HG03064 (cell line): ENCODE data around the gene AZU1.

Source experiments
- ATAC-seq: cut with Tn5 transposase; IDR thresholded peaks from one replicate; pipeline ENCODE4 v1.9.1; 2021; ENCODE audit warnings: low read depth; ENCODE audit not compliant: unreplicated experiment

The AZU1 gene

DNA sequence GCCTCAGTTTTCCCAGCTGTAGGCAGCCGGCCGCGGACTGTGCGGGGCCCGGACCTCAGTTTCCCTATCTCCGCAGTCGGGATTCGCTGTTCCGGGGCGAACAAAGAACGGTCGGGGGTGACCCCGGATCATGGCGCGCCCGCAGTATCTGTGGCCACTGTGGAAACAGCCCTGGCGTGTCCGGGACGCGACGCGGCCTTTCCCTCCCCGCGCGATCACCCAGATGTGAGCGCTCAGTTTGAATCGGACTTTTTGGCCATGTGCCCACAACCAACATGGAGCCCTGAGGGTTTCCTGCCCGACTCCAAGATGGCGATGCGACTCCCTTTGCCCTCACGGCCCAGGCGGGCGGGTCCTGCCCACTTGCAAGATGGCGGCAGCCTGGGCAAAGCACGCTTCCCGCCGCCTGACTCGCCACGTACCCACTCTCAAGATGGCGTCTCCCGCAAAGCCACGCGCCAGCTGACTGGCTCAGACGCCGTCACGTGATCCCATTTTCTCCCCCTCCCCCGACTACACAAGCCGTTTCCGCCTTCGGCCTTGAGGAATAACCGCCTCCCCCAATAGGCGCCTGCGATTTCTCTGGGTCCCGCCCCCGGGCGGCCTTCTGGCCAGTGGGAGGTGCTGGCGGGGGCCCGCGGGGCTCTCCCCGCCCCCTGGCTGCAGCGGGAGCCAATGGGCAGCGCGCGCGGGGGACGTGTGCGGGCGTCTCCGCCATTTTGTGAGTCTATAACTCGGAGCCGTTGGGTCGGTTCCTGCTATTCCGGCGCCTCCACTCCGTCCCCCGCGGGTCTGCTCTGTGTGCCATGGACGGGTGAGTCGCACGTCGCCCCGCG lies 30.7 kb upstream of the AZU1 start, which contains the start of gene PTBP1:
TSS of gene PTBP1 (plus strand) at position 761 of the 836 bp plus-strand sequence. CDS start at position 807, 46 bp downstream.
- peak; percentile 60 for ATAC-seq

DNA sequence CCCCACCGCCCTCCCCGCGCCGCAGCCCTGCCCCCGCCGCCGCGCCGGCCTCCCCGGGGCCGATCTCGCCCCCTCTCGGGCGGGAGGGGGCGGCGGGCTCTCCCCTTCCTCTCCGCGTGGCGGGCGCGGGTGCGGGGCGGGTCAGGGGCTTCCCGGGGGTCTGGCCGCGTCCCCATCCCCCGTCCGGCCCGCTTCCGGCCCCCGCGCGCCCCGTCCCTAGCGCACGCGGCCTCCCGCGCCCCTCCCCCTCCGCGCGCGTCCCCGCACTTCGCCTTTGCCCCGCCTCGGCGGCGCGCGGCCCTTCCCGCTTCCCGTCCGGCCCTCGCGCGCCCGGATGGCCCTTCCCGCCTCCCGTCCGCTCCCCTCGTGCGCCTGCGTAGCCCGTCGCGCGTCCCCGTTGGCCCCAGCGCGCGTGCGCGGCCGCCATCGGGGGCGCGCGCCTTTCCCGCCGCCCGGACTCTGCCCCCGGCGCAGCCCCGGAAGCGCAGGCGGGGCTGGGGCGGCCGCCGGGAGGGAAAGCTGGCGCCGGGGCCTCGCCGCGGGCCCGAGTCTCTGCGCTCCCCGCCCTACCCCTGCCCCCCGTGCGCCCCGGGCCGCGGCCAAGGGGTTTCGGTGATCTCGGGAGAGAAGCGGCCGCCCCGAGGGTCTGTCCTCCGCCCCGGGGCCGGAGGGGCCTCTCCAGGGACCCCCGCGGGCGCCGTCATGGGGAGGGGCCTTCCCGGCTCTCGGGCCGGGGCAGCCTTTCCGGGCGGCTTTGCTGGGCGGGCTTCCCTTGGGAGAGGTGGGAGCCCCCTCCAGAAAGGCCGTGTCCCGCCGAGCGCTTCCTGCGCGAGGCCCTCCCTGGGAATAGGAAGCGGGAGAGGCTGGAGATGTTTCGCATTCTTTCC lies 29.9 kb upstream of the AZU1 start:
- ATAC-seq = peak; percentile 46

DNA sequence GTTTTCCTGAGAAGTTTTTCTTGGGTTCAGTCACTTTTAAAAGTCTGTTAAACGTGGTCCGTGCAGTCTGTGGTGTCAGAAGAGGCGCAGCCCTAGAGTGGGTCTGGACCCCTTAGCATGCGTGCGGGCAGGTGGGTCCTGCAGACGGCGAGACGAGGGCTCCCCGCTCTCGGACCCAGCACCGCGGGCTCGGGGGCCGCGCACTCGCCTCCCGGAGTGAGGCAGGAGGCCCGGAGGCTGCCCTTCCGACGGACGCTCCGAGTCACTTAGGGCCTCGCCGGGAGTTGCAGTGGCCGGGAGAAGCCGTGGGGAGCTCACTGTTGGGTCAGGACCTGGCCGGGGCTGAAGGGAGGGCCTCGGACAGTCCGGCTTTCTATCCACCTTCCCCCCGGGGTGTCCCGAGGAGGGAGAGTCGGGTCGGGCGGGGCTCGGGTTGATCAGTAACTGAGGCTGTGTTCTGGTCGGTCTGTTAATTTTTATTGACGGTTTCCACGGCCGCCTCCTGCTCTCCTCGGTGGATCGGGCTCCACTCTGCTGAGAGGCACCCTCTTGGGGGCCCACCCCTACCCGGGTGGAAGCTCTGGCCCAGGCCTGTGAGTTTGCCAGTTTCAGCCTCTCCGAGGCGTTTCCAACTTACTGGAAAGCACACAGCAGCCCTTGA lies 29.1 kb upstream of the AZU1 start:
- ATAC-seq = no peak

DNA sequence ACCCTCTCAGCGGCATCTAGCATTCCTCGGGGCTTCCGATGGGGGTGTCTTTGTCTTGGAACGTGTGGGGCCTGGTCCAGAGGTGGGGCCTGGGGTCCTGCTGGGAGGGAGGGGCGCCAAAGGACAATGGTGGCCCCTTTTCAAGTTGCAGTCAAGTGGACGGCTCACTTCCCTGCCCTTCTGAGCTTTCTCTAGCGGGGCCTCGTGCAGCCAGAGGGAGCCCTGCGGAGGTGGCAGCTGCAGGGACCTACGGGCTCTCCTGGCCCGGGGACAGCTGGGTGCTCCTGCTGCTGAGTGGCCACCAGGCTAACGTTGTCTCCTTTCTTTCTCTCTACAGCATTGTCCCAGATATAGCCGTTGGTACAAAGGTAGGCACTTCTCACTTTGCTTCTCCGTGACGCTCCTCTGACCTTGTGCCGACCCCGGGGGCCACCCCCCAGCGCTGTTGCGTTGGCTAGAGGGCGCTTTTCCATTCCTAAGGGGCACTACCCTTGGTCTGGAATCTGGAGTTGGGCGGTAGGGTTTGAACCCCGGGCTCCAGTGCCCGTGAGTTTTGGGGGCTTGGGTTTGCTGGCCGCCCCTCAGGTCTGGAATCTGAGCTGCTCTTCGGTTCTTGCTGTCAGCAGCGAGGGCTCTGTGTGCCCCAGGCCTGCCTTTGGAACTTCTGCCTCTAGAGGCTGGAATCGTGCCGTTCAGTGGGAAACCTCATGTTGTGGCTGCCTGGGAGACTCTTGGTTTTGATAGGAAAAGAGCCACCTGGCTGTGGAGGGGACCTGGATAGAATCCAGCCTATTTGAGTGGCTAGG lies 28.4 kb upstream of the AZU1 start:
- ATAC-seq = no peak

DNA sequence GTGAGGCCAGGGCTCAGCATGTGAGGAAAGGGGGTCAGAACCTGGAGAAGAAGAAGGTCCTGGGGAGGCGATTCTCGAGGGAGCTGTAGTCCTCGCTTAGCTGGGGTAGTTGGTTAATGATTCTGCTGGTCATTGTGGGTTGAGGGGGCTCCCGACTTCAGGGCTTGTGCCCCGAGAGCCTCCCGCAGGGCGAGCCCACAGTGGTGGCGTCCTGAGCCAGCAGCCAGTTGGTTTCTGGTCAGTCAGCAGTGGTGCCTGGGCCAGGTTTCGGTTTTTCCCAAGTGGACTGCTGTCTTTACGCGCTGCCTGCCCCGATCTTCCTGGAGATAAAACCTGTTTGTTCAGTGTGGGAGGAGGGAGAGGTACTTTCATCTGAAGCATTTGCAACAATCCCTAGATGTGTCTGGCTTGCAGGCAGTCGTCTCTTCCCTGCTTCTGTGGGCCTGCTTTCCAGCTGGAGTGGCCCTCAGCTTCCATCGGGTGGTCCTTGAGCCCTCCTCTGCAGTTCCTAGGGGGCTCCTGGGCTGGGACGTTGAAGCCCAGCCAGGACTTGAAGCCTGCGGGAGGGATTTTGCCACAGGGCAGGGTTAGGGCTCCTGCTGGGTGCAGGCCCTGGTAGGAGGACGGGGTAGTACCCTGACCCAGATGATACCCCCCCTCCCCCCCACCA lies 27.1 kb upstream of the AZU1 start:
- no peak for ATAC-seq

DNA sequence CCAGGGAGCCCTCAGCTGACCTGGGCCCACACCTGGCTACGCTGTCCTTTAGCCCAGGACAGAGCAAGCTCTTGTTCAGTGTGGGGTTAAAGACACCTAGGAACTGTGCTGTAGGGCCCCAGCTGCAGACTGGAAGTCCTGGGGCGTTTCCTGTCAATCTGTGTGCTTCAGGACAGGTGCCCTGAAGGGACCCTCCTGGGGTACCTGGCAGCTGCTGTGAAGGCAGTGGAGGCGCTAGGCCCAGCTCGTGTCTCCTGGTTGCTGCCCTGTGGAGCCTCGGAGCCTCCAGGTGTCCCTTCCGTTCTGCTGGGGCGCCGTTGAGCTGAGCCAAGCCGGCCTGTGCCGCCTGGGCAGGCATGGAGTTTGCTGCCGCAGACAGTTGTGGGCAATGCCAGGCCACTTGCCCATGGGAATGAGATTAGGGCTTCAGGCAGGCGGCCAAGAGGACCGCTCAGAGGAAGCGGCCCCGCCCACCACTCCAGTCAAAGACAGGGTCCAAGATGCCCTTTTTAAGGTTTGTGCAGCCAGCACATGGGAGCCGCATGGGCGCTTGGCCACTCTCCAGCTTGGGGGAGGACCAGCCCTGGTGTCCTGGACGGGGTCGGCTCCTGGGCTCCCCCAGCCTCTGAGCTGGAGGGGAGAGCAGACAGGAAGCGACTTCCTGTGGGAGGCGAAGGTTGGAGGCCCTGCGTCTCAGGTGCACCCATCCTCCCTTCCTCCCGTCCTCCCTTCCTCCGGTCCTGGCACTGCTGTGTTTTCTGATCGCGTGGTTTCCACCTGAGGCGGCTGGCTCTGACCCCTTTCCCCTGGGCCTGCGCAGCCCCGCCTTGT lies 26.4 kb upstream of the AZU1 start:
- ATAC-seq = no peak

DNA sequence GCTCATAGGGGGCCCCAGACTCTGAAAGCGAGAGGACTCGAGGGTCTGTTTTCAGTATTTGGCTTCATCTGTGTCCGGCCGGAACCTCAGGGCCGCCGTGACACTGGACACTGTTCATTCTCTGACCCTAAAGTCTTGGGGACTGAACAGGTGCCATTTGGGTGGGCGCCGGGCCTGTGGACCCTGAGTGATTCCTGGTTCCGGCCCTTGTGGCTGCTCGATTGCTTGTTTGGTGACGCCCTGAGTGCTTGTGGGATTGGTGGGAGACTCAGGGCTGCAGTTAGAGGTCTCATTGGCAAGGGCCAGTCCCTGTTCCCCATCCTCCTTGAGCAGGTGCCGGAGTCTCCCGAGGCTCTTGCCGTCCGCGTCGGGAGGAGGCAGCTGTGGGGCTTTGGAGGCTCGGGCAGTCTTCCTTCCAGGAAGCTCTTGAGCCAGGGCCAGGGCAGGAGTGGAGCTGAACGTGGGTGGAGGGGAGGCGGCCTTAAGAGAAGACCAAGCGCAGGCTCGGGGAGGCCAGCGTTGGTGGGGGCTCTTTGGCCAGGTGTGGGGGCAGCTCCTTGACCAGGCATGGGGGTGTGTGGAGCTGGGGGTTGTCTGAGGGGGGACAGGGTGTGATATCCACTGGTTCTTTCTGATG lies 25.7 kb upstream of the AZU1 start:
- ATAC-seq = no peak

DNA sequence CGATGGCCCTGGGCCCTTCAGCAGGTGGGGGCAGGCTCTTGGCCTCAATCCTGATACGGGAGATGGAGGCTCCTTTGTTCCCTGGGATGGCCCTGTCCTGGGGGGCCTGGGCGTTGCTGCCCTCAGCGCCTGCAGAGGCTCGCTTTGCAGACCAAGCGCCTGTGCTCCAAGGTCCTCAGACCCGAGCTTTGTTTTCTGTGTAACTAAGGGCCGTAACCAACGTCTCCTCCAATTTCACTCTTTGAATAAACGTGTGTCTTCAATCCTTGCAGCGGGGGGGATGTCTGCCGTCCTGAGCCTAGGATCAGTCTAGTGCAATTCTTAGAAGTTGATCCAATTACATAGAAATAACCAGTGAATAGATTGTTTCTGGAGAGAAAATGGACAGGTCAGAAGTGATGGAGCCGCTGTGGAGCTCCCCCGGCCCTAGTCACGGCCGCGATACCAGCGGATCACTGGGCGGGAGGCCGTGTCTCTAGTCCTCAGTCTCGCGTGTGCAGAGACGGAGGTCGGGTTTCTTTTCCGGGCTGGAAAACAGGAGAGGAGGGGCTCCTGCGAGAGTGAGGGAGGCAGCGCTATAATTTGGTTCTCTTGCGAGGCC lies 25.0 kb upstream of the AZU1 start:
- ATAC-seq = no peak

DNA sequence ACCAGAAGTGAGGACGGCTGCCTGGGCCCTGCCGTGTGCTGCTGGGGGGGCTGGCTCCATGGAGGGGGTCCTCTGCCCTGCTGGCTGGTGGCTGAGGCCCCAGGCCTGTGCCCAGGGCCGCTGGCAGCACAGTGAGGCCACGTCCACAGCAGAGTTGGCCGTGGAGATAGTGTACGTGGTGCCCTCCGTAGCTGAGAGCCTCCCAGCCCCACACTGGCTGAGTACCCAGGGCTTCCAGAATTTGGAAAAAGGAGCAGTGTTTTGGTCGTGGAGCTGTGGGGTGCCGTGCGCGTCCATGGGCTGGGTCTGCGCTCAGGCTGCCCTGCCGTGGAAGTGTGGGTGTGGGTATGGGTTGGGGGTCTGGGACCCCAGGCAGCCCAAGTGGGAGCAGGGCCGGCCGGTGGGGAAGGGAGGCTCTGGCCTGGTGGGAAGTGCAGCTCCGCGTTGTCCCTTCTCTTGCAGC lies 24.5 kb upstream of the AZU1 start:
- ATAC-seq = no peak

DNA sequence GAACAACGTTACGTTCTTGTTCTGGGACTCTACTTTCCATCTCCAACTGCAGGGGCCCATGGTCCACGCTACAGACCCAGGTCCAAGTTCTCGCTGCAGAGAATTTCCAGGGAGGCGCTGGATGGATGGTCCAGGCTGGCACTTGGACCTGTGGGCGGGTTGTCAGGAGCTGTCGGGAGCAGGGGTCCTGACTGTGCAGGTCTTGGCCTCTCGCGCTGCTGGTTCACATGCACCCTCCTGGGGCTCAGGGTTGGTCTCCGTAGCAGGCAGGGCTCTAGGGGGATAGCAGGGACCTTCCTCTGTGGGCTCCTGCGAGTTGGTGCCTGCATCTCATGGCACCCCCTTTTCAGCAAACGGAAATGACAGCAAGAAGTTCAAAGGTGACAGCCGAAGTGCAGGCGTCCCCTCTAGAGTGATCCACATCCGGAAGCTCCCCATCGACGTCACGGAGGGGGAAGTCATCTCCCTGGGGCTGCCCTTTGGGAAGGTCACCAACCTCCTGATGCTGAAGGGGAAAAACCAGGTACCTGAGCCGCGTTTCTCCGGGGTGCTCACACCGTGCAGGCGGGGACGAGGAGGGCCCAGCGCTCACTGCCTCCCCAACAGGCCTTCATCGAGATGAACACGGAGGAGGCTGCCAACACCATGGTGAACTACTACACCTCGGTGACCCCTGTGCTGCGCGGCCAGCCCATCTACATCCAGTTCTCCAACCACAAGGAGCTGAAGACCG lies 23.8 kb upstream of the AZU1 start:
- no peak for ATAC-seq

DNA sequence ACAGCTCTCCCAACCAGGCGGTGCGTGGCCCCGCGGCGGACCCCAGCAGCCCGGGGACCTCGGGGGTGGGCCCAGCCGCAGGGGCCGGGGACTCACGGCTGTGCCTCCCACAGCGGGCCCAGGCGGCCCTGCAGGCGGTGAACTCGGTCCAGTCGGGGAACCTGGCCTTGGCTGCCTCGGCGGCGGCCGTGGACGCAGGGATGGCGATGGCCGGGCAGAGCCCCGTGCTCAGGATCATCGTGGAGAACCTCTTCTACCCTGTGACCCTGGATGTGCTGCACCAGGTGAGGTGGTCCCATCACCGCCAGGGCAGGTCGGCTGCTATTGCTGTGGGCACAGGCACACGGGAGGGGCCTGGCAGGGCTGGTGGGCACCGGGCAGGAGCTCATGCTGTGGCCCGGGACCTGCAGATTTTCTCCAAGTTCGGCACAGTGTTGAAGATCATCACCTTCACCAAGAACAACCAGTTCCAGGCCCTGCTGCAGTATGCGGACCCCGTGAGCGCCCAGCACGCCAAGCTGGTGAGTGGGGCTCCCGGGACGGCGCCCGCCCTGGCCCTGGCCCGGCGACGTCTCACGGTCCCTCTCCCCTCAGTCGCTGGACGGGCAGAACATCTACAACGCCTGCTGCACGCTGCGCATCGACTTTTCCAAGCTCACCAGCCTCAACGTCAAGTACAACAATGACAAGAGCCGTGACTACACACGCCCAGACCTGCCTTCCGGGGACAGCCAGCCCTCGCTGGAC lies 23.0 kb upstream of the AZU1 start:
- no peak for ATAC-seq

DNA sequence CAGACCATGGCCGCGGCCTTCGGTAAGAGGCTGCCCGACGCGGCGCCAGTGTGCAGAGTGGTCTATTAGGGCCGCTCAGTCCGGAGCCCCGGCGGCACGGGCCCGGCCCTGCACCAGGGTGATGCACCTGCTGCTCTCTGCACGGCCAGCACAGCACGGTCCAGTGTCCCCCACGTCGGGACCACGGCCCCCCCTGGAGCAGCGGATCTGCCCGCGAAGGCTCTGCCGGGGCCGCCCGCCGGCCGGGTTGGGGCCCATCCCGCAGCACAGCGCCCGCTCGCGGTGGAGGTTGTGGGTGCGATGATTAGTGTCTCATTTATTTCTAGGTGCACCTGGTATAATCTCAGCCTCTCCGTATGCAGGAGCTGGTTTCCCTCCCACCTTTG lies 22.5 kb upstream of the AZU1 start:
- ATAC-seq = no peak

DNA sequence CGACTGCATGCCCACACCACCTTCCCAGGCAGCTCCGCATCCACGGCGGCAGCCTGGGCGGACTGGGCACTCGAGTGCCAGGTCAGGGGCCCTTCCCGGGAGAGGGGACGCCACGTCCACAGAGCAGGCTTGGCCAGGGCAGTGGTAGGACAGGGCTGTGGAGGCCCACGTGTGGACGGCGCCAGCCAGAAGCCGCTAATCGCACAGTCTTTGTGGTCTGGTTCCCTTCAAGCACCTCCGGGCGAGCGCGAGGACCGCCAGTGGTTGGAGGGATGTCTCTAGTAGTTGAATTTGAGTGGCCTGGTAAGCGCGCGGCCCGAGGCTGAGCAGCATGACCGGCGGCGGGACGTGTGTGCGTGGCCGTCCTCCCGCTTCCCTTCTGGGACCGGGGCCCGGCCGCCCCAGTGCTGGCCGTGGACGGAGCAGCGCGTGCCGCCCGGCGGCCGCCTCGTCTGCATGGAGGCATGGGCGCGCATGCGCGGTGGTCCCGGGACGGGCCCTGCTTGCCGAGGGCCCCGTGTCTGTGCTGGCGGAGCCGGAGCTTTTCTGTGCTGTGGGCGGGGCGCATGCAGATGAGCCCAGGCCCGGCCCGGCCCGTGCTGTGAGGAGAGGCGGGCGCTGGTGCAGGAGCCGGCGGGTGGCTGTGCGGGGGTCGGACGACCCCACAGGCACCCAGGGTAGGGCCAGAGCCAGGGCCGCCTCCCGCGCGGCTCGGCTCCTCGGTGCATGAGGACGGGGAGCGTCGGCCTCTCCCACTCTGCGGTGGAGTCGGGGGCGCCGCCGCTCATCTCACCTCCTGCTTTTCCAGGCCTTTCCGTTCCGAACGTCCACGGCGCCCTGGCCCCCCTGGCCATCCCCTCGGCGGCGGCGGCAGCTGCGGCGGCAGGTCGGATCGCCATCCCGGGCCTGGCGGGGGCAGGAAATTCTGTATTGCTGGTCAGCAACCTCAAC lies 21.8 kb upstream of the AZU1 start:
- no peak for ATAC-seq

DNA sequence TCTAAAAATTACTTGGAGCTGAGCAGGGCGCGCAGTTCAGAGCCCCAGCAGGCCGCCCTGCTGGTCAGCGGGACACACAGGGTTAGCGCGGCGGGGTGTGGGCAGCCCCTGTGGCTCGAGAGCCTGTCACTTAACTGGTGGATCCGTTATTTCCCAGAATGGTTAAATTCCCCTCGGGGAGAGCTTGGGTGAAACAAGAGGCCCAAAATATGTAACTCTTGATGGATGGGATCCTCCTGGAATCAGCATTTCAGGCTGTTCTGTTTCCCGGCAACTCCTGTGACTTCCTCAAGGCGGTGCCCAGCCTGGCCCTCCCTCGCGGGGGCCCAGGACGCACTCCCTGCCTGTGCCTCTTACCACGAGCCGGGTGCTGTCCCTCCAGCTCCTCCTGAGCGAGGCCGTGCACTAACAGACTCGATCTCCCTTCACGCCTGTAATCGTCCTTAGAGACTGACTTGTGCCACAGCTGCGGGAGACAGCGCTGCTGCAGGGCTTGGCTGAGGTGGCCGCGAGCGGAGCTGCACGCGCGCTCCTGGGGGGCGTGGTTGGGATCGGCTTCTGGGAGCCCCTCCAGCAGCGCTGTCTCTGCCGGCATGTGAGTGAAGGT lies 20.7 kb upstream of the AZU1 start:
- no peak for ATAC-seq
